Measurements from ENCODE around the gene TCERG1L.

DNA sequence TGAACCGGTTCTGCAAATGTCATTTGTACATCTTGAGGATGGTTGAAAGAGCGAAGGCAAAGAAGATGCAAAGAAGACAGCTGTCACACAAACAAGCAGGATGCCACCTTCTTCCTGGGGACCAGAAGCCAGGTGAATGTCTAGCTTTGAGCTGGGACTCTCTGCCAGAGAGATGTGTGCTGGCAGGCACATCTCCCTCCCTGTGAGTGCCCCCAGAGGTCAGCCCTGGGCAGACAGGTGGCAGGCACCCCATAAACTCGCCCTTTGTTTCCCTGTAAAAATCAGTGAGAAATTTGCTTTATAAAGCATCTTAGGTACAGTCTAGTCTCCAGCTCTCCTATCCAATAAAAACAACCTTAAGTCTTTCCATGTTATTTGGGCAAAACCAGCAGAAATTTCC, 2.6 kb upstream of the TCERG1L start:
- no peak for TF ChIP-seq EZH2phosphoT487 (IDR thresholded peaks at IDR 0.05; ENCODE audit: borderline replicate concordance)
- TF ChIP-seq, protein P1, sequence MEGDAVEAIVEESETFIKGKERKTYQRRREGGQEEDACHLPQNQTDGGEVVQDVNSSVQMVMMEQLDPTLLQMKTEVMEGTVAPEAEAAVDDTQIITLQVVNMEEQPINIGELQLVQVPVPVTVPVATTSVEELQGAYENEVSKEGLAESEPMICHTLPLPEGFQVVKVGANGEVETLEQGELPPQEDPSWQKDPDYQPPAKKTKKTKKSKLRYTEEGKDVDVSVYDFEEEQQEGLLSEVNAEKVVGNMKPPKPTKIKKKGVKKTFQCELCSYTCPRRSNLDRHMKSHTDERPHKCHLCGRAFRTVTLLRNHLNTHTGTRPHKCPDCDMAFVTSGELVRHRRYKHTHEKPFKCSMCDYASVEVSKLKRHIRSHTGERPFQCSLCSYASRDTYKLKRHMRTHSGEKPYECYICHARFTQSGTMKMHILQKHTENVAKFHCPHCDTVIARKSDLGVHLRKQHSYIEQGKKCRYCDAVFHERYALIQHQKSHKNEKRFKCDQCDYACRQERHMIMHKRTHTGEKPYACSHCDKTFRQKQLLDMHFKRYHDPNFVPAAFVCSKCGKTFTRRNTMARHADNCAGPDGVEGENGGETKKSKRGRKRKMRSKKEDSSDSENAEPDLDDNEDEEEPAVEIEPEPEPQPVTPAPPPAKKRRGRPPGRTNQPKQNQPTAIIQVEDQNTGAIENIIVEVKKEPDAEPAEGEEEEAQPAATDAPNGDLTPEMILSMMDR (conservative IDR thresholded peaks at IDR 0.05; ENCODE audit: low read length), result no peak
